ENCODE data around the gene HDGF. TPM values are rescaled to one million over a fixed set of nuclear protein-coding genes. Genes with fewer than 3 reads are reported as not detected.

Gene HDGF
- polyA plus RNA-seq, 4 donors: 174 to 284 (median 268) TPM

- DNase-seq (ENCODE audit: low read depth in 4 of 4, low spot score in 3 of 4): no peak
Measured at GRCh38 chr1:156727492-156727891, 24.0 kb downstream of the HDGF start.

GRCh38 chr1:156726549-156727226 lies 24.8 kb downstream of the HDGF start:
- no peak for DNase-seq (ENCODE audit: low read depth in 4 of 4, low spot score in 3 of 4)

- peak in 1 of 4 donors; percentile 85 for DNase-seq (ENCODE audit: low read depth in 4 of 4, low spot score in 3 of 4)
Measured at GRCh38 chr1:156725683-156726280, 25.7 kb downstream of the HDGF start.

- DNase-seq (ENCODE audit: low read depth in 4 of 4, low spot score in 3 of 4): no peak
Measured at GRCh38 chr1:156721535-156721934, 29.9 kb downstream of the HDGF start.

- no peak for DNase-seq (ENCODE audit: low read depth in 4 of 4, low spot score in 3 of 4)
Measured at GRCh38 chr1:156721131-156721530, 30.3 kb downstream of the HDGF start.

GRCh38 chr1:156717351-156717750 lies 34.1 kb downstream of the HDGF start:
- no peak for DNase-seq (ENCODE audit: low read depth in 4 of 4, low spot score in 3 of 4)

GRCh38 chr1:156714830-156715229 lies 36.6 kb downstream of the HDGF start:
- no peak for DNase-seq (ENCODE audit: low read depth in 4 of 4, low spot score in 3 of 4)

GRCh38 chr1:156712626-156713025 lies 38.8 kb downstream of the HDGF start:
- no peak for DNase-seq (ENCODE audit: low read depth in 4 of 4, low spot score in 3 of 4)

GRCh38 chr1:156711011-156711817 lies 40.3 kb downstream of the HDGF start:
- no peak for DNase-seq (ENCODE audit: low read depth in 4 of 4, low spot score in 3 of 4)

GRCh38 chr1:156709757-156710489 lies 41.6 kb downstream of the HDGF start:
- DNase-seq (ENCODE audit: low read depth in 4 of 4, low spot score in 3 of 4): no peak

- no peak for DNase-seq (ENCODE audit: low read depth in 4 of 4, low spot score in 3 of 4)
Measured at GRCh38 chr1:156709031-156709430, 42.4 kb downstream of the HDGF start.

GRCh38 chr1:156708218-156708661 lies 43.2 kb downstream of the HDGF start:
- DNase-seq (ENCODE audit: low read depth in 4 of 4, low spot score in 3 of 4): no peak

- DNase-seq (ENCODE audit: low read depth in 4 of 4, low spot score in 3 of 4): no peak
Measured at GRCh38 chr1:156707417-156708217, 43.9 kb downstream of the HDGF start.

GRCh38 chr1:156706657-156707416 lies 44.6 kb downstream of the HDGF start:
- DNase-seq (ENCODE audit: low read depth in 4 of 4, low spot score in 3 of 4): no peak

- DNase-seq (ENCODE audit: low read depth in 4 of 4, low spot score in 3 of 4): peak in 1 of 4 donors; percentile 71
Measured at GRCh38 chr1:156705918-156706656, 45.4 kb downstream of the HDGF start.

- no peak for DNase-seq (ENCODE audit: low read depth in 4 of 4, low spot score in 3 of 4)
Measured at GRCh38 chr1:156705321-156705917, 46.1 kb downstream of the HDGF start, which contains the start of gene CRABP2. Gene CRABP2 (minus strand): TSS chr1:156705583. CDS start chr1:156705446, 137 bp downstream.

GRCh38 chr1:156704930-156705320 lies 46.5 kb downstream of the HDGF start:
- no peak for DNase-seq (ENCODE audit: low read depth in 4 of 4, low spot score in 3 of 4)

- DNase-seq (ENCODE audit: low read depth in 4 of 4, low spot score in 3 of 4): no peak
Measured at GRCh38 chr1:156704166-156704711, 47.2 kb downstream of the HDGF start.
